Measurements from ENCODE around the gene PDPR. TPM values are rescaled to one million over a fixed set of nuclear protein-coding genes. Genes with fewer than 3 reads are reported as not detected.

Gene PDPR
- polyA plus RNA-seq, 5 donors: 33.7 to 45.7 (median 35.4) TPM

Other genes with a start within 250 kb of the PDPR start
- gene CLEC18A, start 163.0 kb upstream of the PDPR start, polyA plus RNA-seq (ENCODE audit: insufficient read depth in 1 of 5, insufficient read length in 5 of 5, low replicate concordance in 1 of 5): 1 to 10 TPM in 1 of 5 donors, under 1 TPM in 4; 0.48 to 1.4 (median 0.89) TPM
- under 1 TPM in 3 of 5 donors, not detected in 2; 0.13 to 0.46 (median 0.40) TPM for gene CLEC18C, start 59.5 kb downstream of the PDPR start, polyA plus RNA-seq (ENCODE audit: insufficient read depth in 1 of 5, insufficient read length in 5 of 5, low replicate concordance in 1 of 5)
- 10 to 100 TPM; 12.3 to 19.4 (median 17.3) TPM for gene EXOSC6, start 137.6 kb downstream of the PDPR start, polyA plus RNA-seq (ENCODE audit: insufficient read depth in 1 of 5, insufficient read length in 5 of 5, low replicate concordance in 1 of 5)
- gene AARS1, start 175.2 kb downstream of the PDPR start, polyA plus RNA-seq (ENCODE audit: insufficient read depth in 1 of 5, insufficient read length in 5 of 5, low replicate concordance in 1 of 5): 10 to 100 TPM; 60.4 to 78.3 (median 69.5) TPM
- 10 to 100 TPM; 34.2 to 39.0 (median 35.7) TPM for gene DDX19B, start 184.9 kb downstream of the PDPR start, polyA plus RNA-seq (ENCODE audit: insufficient read depth in 1 of 5, insufficient read length in 5 of 5, low replicate concordance in 1 of 5)
- 10 to 100 TPM; 41.3 to 54.7 (median 49.3) TPM for gene DDX19A, start 232.6 kb downstream of the PDPR start, polyA plus RNA-seq (ENCODE audit: insufficient read depth in 1 of 5, insufficient read length in 5 of 5, low replicate concordance in 1 of 5)

Measured in right lung (tissue), 5 donors.